ENCODE measurements around the gene PCCA. TPM values are rescaled to one million over a fixed set of nuclear protein-coding genes. Genes with fewer than 3 reads are reported as not detected.

Gene PCCA
- total and polyA plus RNA-seq, 4 donors: 8.3 to 71.8 (median 22.8) TPM

- 68 to 81% methylated on average over 5 of the region's 5 CpGs for WGBS, 2 donors
- ATAC-seq (ENCODE audit: insufficient read depth, low FRiP score): no peak
- H3K27me3 ChIP-seq (ENCODE audit: control insufficient read depth in 3 of 3, insufficient read depth in 3 of 3, low read length in 2 of 3): no peaks in the 10 kb centered on the region
Observed at GRCh38 chr13:100470866-100471505, 382.1 kb downstream of the PCCA start.

GRCh38 chr13:100473087-100473486, 384.2 kb downstream of the PCCA start:
- no peak overlapping the region for H3K9ac ChIP-seq (ENCODE audit: insufficient read depth in 1 of 2, low read length in 2 of 2)
- WGBS, 2 donors: 84 to 87% methylated on average over 10 of the region's 10 CpGs
- no peaks in the 10 kb centered on the region for H3K9me3 ChIP-seq (ENCODE audit: control insufficient read depth in 4 of 4, insufficient read depth in 3 of 4, low read length in 3 of 4)
- no peak for ATAC-seq (ENCODE audit: insufficient read depth, low FRiP score)
- H3K27ac ChIP-seq (ENCODE audit: low read depth in 1 of 2, low read length in 1 of 2): no peak overlapping the region
- H3K36me3 ChIP-seq (ENCODE audit: control insufficient read depth in 4 of 4, insufficient read depth in 4 of 4, low read length in 4 of 4): no peaks in the 10 kb centered on the region
- no peak for DNase-seq
- H3K27me3 ChIP-seq (ENCODE audit: control insufficient read depth in 3 of 3, insufficient read depth in 3 of 3, low read length in 2 of 3): no peaks in the 10 kb centered on the region
- H3K4me1 ChIP-seq (ENCODE audit: control insufficient read depth in 5 of 5, insufficient read depth in 5 of 5, low read length in 5 of 5): peaks cover 0 to 7% (median 0%) of the 10 kb centered on the region in 5 donors
- no peak overlapping the region for H3K4me3 ChIP-seq
- TF ChIP-seq, protein P1, sequence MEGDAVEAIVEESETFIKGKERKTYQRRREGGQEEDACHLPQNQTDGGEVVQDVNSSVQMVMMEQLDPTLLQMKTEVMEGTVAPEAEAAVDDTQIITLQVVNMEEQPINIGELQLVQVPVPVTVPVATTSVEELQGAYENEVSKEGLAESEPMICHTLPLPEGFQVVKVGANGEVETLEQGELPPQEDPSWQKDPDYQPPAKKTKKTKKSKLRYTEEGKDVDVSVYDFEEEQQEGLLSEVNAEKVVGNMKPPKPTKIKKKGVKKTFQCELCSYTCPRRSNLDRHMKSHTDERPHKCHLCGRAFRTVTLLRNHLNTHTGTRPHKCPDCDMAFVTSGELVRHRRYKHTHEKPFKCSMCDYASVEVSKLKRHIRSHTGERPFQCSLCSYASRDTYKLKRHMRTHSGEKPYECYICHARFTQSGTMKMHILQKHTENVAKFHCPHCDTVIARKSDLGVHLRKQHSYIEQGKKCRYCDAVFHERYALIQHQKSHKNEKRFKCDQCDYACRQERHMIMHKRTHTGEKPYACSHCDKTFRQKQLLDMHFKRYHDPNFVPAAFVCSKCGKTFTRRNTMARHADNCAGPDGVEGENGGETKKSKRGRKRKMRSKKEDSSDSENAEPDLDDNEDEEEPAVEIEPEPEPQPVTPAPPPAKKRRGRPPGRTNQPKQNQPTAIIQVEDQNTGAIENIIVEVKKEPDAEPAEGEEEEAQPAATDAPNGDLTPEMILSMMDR (IDR thresholded peaks at IDR 0.05; ENCODE audit: control extremely low read depth, extremely low read depth): no peak

More at GRCh38 chr13:100470866-100471505, 382.1 kb downstream of the PCCA start:
- Histone ChIP-seq H3K36me3 (ENCODE audit: control insufficient read depth in 4 of 4, insufficient read depth in 4 of 4, low read length in 4 of 4) (peaks cover 0 to 4% (median 0%) of the 10 kb centered on the region in 4 donors), H3K9ac (ENCODE audit: insufficient read depth in 1 of 2, low read length in 2 of 2) (no peak overlapping the region), H3K9me3 (ENCODE audit: control insufficient read depth in 4 of 4, insufficient read depth in 3 of 4, low read length in 3 of 4) (no peaks in the 10 kb centered on the region), H3K4me1 (ENCODE audit: control insufficient read depth in 5 of 5, insufficient read depth in 5 of 5, low read length in 5 of 5) (peaks cover 0 to 7% (median 0%) of the 10 kb centered on the region in 5 donors), H3K27ac (ENCODE audit: low read depth in 1 of 2, low read length in 1 of 2) (no peak overlapping the region), H3K4me3 (no peak overlapping the region)
- TF ChIP-seq, protein P1 (IDR thresholded peaks at IDR 0.05; ENCODE audit: control extremely low read depth, extremely low read depth): no peak
- peak in 1 of 3 donors; percentile 11 for DNase-seq

DNA sequence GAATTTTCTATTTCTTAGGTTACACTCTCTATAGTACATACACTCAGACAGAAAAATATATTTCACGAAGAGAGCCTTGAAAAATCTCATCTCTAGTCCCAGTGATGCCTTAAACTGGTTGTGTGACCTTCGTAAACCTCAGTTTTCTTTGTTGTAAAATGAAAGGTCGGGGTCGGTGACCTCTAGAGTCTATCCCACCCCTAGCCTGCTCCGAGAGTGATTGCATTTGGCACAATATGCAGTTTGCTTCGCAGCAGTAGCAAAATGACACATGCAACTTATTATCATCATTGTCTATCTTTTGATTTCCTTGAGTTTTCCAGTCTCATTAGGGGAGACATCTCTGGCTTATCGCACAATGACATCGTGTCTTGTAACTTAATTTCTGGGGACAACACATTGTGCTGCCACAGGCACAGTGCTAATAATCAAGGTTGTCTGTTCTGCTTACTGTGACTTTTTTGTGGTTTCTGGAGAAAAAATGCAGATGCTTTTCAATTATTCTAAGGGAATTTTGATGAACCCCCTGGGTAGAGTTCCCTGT, 384.7 kb downstream of the PCCA start:
- TF ChIP-seq, protein P1 (IDR thresholded peaks at IDR 0.05; ENCODE audit: control extremely low read depth, extremely low read depth): no peak
- Histone ChIP-seq H3K27me3 (ENCODE audit: control insufficient read depth in 3 of 3, insufficient read depth in 3 of 3, low read length in 2 of 3) (no peaks in the 10 kb centered on the region), H3K9me3 (ENCODE audit: control insufficient read depth in 4 of 4, insufficient read depth in 3 of 4, low read length in 3 of 4) (no peaks in the 10 kb centered on the region), H3K9ac (ENCODE audit: insufficient read depth in 1 of 2, low read length in 2 of 2) (no peak overlapping the region), H3K36me3 (ENCODE audit: control insufficient read depth in 4 of 4, insufficient read depth in 4 of 4, low read length in 4 of 4) (no peaks in the 10 kb centered on the region), H3K4me3 (no peak overlapping the region), H3K4me1 (ENCODE audit: control insufficient read depth in 5 of 5, insufficient read depth in 5 of 5, low read length in 5 of 5) (peaks cover 0 to 7% (median 0%) of the 10 kb centered on the region in 5 donors), H3K27ac (ENCODE audit: low read depth in 1 of 2, low read length in 1 of 2) (no peak overlapping the region)
- 93 to 94% methylated on average over 8 of the region's 8 CpGs for WGBS, 2 donors
- no peak for DNase-seq
- no peak for ATAC-seq (ENCODE audit: insufficient read depth, low FRiP score)

Data from lung (tissue), 12 donors.